Activated naive CD8-positive, alpha-beta T cell treated with anti-CD3 and anti-CD28 coated beads, Interleukin-2, amount 10 ng/mL, durations not matched to agents 7 days and 5 days (primary cell): ENCODE measurements around the gene MIEN1. TPM values are rescaled to one million over a fixed set of nuclear protein-coding genes. Genes with fewer than 3 reads are reported as not detected.

Experiments
- ATAC-seq: fragments of 150-1000 bp; cut with Tn5 transposase; one replicate; pipeline ENCODE4 v1.10.0; 2021; ENCODE audit warnings: low read depth, moderate library complexity
- POLR2A ChIA-PET: fragments of 350-600 bp; sonication (Branson Sonifier 250); formaldehyde crosslinking; loops from one replicate; lab custom pipeline; 2021; ENCODE audit warnings: antibody characterized with exemption; lab: Charles Lee
- DNase-seq: peaks from one replicate; pipeline ENCODE4 v3.0.0; 2021
- H3K27ac Mint-ChIP-seq: one replicate; pipeline ENCODE4 v1.8.0; 2022; ENCODE audit warnings: mild to moderate bottlenecking, mixed read lengths
- H3K27me3 Mint-ChIP-seq: one replicate; pipeline ENCODE4 v1.8.0; 2022; ENCODE audit warnings: mild to moderate bottlenecking, moderate library complexity, mixed read lengths
- H3K36me3 Mint-ChIP-seq: one replicate; pipeline ENCODE4 v1.8.0; 2021; ENCODE audit warnings: mild to moderate bottlenecking, mixed read lengths
- H3K4me1 Mint-ChIP-seq: one replicate; pipeline ENCODE4 v1.8.0; 2021; ENCODE audit warnings: mixed read lengths
- H3K4me3 Mint-ChIP-seq: one replicate; pipeline ENCODE4 v1.8.0; 2022; ENCODE audit warnings: mild to moderate bottlenecking, moderate library complexity, mixed read lengths
- H3K9me3 Mint-ChIP-seq: one replicate; pipeline ENCODE4 v1.8.0; 2021; ENCODE audit warnings: mixed read lengths
- microRNA-seq: library from miRNA; unstranded; fragments of <30 nt; microRNA quantifications from one replicate; pipeline ENCODE4 v1.2.0, GENCODE V29; 2022
- total RNA-seq, 2 experiments: library from RNA; stranded (reverse); gene quantifications; one replicate each; pipeline ENCODE4 v1.2.3, GENCODE V29; 2021

Gene MIEN1
- total RNA-seq, 2 experiments from 2014 or later = 38.1 to 38.6 TPM

DNA sequence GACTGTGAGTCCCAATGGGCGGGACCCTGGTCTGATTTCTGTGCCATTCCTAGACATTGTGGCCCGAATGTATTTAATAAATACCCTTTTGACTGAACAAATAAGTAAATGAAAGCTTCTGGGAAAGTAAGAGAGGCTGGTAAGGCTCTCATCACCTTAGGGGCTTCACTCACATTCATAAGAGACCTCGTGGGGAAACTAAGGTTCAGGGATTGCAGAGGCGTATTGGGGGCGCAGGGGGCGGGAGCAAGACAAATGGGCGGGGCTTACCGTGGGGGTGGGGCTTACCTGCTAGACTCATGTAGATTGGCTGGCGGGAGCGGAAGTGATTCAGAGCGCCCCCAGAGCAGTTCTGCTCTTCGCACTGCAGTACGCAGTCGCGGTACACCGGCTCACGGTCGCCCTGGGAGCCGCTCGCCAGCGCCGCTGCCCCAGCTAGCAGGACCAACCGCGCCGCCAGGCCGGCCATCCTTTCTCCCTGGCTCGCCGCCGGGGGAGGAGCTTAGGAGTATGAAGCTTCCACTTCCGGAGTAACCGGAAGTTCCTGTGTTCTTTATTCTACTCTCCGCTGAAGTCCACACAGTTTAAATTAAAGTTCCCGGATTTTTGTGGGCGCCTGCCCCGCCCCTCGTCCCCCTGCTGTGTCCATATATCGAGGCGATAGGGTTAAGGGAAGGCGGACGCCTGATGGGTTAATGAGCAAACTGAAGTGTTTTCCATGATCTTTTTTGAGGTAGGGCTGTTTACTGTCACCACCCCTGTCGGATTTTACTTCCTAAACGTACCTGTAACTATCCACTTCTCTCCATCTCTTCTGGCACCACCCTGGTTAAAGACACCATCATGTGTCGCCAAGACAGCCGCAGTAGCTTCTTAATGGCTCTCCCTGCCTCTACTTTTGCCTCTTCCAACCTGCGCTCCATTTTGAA, 42.5 kb downstream of the MIEN1 start, which contains the start of gene PGAP3:
TSS of gene PGAP3 (minus strand) at position 512 of the 929 bp plus-strand sequence. CDS start at position 469, 43 bp downstream.
- DNase-seq = peak; percentile 88
- no peaks in the 10 kb centered on the region for H3K27me3 Mint-ChIP-seq
- no peaks in the 10 kb centered on the region for H3K9me3 Mint-ChIP-seq
- peak within 1 kb of the TSS; percentile 88 for H3K4me3 Mint-ChIP-seq
- H3K36me3 Mint-ChIP-seq = peaks cover 7% of the 10 kb centered on the region
- ATAC-seq = peak; percentile 94
- POLR2A ChIA-PET = interaction anchor here (0.5 to 2.8 kb wide), 10 partner anchors 11 to 496 kb away, joined by 3 to 46 read pairs (median 3); partner anchors contain the start of genes ERBB2, MIEN1 and PNMT
- peak within 1 kb of the TSS; percentile 89 for H3K27ac Mint-ChIP-seq
- peaks cover 14% of the 10 kb centered on the region for H3K4me1 Mint-ChIP-seq

DNA sequence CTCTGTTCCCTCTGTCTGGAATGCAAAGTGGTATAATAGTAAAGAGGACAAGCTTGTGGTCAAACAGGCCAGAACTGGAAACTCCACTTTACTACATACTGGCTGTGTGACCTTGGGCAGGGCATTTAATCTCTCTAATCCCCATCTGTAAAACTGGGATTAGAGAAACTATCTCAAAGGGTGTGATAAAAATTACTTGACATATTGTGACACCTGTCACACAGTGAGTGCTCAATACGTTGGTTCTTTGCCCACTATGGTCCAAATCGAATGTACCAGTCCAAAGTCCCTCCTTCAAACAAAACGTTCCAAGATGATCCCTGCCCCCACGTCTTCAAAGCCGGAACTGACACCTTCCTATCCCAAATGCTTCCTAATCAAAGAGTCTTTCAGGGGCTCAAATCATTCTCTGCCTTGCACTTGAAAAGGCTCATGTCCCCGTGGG, 43.2 kb downstream of the MIEN1 start:
- H3K4me3 Mint-ChIP-seq = peak overlapping the region; percentile 88
- no peaks in the 10 kb centered on the region for H3K9me3 Mint-ChIP-seq
- no peaks in the 10 kb centered on the region for H3K27me3 Mint-ChIP-seq
- POLR2A ChIA-PET = interaction anchor here (0.6 to 2.8 kb wide), 3 partner anchors 10 to 127 kb away, joined by 3 to 46 read pairs (median 8); partner anchors contain the start of gene PNMT
- H3K27ac Mint-ChIP-seq = peak overlapping the region; percentile 50
- ATAC-seq = no peak
- peaks cover 7% of the 10 kb centered on the region for H3K36me3 Mint-ChIP-seq
- no peak for DNase-seq
- peaks cover 14% of the 10 kb centered on the region for H3K4me1 Mint-ChIP-seq

DNA sequence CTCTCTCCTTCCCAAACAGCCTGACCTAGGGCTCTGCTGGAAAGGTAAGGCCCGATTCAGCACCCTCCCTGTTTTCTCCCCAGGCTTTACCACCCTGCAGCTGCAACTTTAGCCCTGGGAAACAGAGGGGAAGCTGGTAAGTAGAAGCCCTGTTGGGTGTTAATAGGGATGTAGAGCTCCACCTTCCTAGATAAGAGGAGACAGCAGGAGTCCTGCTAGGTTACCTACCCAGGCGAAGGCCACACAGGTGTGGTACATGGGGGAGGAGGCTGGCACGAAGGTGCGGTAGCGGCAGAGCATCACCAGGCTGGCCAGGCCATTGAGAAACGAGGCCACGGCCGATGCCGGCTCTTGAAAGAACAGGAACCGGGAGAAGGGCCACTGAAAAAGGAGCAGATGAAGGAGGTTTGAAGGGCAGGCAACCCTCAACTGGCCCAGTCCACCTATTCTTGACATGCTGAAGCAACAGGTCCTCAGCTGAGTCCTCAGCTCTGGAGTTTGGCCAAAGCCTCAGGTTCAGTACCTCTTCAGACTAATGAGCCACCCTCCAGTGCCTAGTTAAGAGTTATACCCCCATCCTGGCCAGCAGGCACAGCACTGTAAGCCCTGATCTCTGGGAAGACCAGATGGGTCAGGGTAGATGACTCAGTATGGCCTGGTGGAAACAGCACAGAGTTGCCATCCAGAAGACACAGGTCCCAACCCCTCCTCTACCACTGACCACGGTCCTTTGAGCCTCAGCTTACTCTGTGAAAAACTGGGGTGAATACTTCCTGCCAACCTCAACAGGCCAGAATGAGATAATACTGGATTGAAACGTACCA, 45.8 kb downstream of the MIEN1 start:
- ATAC-seq (no peak), DNase-seq (no peak)
- Mint-ChIP-seq H3K36me3 (peaks cover 7% of the 10 kb centered on the region), H3K27me3 (no peaks in the 10 kb centered on the region), H3K4me3 (no peak overlapping the region), H3K9me3 (no peaks in the 10 kb centered on the region), H3K4me1 (peaks cover 25% of the 10 kb centered on the region), H3K27ac (no peak overlapping the region)
- POLR2A ChIA-PET = interaction anchor here (0.6 to 1.3 kb wide), 2 partner anchors 16 to 92 kb away, joined by 3 to 4 read pairs; no protein-coding TSS in a partner anchor

DNA sequence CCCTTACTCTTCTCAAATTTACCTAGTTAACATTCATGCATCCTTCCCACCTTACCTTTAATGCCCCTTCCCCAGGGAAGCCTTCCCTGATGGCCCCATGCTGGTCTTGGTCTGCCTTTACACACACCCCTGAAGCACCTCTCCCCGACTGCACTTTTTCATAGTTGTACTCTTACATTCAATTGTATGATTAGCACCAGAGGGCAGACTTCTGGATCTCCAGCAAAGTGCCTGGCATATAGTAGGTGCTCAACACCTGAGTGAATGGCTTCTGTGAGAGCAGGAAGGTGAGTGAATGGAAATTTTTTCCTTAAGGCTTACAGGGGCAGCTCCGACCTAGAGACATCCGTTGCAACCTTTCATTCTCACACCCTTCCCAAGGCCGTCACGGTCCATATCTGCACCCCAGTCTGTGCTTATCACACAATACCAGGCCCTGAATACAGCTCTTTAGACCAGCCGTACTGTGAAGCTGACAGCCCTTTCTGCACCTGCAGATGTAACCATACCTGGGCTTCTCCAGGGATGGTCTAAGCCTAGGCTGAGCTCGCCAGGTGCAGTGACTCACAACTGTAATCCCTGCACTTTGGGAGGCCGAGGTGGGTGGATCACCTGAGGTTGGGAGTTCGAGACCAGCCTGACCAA, 46.9 kb downstream of the MIEN1 start:
- POLR2A ChIA-PET = no interaction called here
- Mint-ChIP-seq H3K9me3 (no peaks in the 10 kb centered on the region), H3K4me1 (peaks cover 25% of the 10 kb centered on the region), H3K27ac (no peak overlapping the region), H3K4me3 (no peak overlapping the region), H3K27me3 (no peaks in the 10 kb centered on the region), H3K36me3 (peaks cover 7% of the 10 kb centered on the region)
- no peak for ATAC-seq
- DNase-seq = no peak

DNA sequence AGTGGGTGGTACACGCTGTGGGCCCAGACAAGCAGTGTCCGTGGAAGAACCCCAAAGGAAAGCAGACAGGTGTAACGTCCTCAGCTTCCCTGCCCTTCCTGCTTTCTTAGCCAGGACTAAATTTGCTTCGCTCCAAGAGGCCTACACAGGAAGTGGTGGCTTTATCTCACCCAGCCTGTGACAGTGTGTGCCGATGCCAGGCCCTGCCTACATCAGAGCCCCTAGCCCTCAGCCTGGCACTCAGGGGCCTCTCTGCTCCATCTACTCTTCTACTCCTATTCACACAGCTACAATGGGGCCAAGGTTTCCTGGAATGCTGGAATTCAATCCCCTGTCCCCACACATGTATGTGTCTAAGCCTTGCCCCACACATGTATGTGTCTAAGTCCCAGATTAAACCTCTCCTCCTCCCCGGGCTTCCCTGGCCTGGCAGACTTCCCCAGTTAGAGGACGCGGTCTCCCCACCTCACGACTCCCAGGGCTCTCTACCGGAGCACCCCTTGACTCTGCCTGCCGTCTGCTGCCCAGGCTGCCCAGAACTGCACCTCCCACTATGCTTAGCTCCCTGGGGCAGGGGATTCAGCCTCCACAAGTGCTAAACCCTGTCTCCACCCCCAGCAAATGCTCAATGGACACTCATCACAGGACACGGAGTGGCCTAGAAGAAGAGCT, 50.7 kb downstream of the MIEN1 start:
- POLR2A ChIA-PET = interaction anchor here (0.9 to 6.7 kb wide), 3 partner anchors 9 to 460 kb away, joined by 3 to 46 read pairs (median 5); partner anchors contain the start of genes CASC3, MIEN1 and PGAP3
- H3K36me3 Mint-ChIP-seq = peaks cover 3% of the 10 kb centered on the region
- H3K4me3 Mint-ChIP-seq = peak overlapping the region; percentile 60
- H3K27ac Mint-ChIP-seq = peak overlapping the region; percentile 94
- no peaks in the 10 kb centered on the region for H3K27me3 Mint-ChIP-seq
- H3K4me1 Mint-ChIP-seq = peaks cover 43% of the 10 kb centered on the region
- DNase-seq (peak; percentile 56), ATAC-seq (peak; percentile 68)
- no peaks in the 10 kb centered on the region for H3K9me3 Mint-ChIP-seq

Small RNA genes within 50 kb of the gene (microRNA-seq; reads per million reads assigned to microRNA genes)
- not detected for gene MIR4728

Other genes starting within 250 kb of the MIEN1 start
- gene NEUROD2, start 122.6 kb downstream of the MIEN1 start, total RNA-seq = not detected
- not detected for gene PPP1R1B, start 103.6 kb downstream of the MIEN1 start, total RNA-seq
- gene STARD3, start 93.4 kb downstream of the MIEN1 start, total RNA-seq = 10 to 100 TPM; 96.3 to 96.5 TPM
- gene TCAP, start 65.2 kb downstream of the MIEN1 start, total RNA-seq = 1 to 10 TPM; 2.7 to 3.2 TPM
- gene PNMT, start 62.1 kb downstream of the MIEN1 start, total RNA-seq = not detected
- 10 to 100 TPM; 18.3 to 23.9 TPM for gene PGAP3, start 42.5 kb downstream of the MIEN1 start, total RNA-seq
- gene ERBB2, start 30.5 kb downstream of the MIEN1 start, total RNA-seq = 1 to 10 TPM; 6.4 to 6.6 TPM
- under 1 TPM; 0.37 to 0.61 TPM for gene GRB7, start 7.4 kb upstream of the MIEN1 start, total RNA-seq
- gene IKZF3, start 133.8 kb upstream of the MIEN1 start, total RNA-seq = 10 to 100 TPM; 78.5 to 83.5 TPM
- gene ZPBP2, start 137.7 kb upstream of the MIEN1 start, total RNA-seq = under 1 TPM in 1 of 2 experiments, not detected in 1; 0.14 TPM
- gene GSDMB, start 188.1 kb upstream of the MIEN1 start, total RNA-seq = 10 to 100 TPM; 67.0 to 69.8 TPM
- 100 to 1,000 TPM; 149 to 159 TPM for gene ORMDL3, start 197.1 kb upstream of the MIEN1 start, total RNA-seq
- gene LRRC3C, start 197.2 kb upstream of the MIEN1 start, total RNA-seq = not detected
- gene GSDMA, start 232.5 kb upstream of the MIEN1 start, total RNA-seq = under 1 TPM in 1 of 2 experiments, not detected in 1; 0.26 TPM